Stimulated activated CD4-positive, alpha-beta T cell treated with anti-CD3 and anti-CD28 coated beads, Interleukin-15, amount 100 ng/mL, for 24 hours (primary cell): ENCODE results near the gene BCKDK.
"Not testable (repeated sequence)": the region's sequence is repeated elsewhere in the genome, so short reads cannot be mapped to it uniquely, and the experiment has no call there.

Experiments used
- DNase-seq: peaks from one replicate; pipeline ENCODE4 v3.0.0-alpha.2; 2020

The BCKDK gene

DNA sequence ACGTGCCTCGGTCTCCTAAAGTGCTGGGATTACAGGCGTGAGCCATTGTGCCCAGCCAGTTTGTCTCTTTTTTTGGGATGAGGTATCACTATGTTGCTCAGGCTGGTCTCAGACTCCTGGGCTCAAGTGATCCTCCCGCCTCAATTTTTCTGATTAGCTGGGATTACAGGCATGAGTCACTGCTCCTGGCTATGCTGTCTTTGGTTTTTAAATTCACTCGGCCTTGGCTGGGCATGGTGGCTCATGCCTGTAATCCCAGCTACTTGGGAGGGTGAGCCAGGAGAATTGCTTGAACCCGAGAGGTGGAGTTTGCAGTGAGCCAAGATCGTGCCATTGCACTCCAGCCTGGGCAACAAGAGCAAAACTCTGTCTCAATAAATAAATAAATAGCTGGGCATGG is 36.2 kb downstream of the BCKDK start:
- DNase-seq: not testable (repeated sequence)

GRCh38 chr16:31145398-31145990 is 37.3 kb downstream of the BCKDK start:
- no peak for DNase-seq

DNA sequence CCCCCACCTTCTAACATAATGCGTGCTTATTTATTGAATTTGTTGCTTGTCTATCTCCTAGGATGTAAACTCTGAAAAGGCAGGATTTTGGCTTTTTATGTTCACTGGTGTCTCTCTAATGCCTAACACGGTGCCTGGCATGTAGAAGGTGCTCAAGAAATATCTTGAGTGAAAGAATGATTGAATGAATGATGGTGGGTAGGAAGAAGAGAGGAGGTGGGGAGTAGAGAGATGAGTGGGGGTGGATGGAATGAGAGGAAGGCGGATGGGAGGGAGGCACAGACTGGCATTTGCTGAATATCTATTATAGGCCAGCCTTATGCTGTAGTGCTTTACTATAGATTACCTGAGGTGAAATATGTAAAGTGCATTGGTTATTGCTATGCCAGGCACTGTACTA is 39.4 kb downstream of the BCKDK start:
- DNase-seq: no peak

- DNase-seq: peak; percentile 21
Measured at GRCh38 chr16:31148281-31148728, 40.1 kb downstream of the BCKDK start.

- no peak for DNase-seq
Measured at GRCh38 chr16:31148896-31149295, 40.7 kb downstream of the BCKDK start.

GRCh38 chr16:31149332-31149731 is 41.1 kb downstream of the BCKDK start:
- no peak for DNase-seq

GRCh38 chr16:31149894-31150890 is 42.0 kb downstream of the BCKDK start, which contains the start of gene PRSS36:
Gene PRSS36, minus strand, starts transcription at chr16:31150066. Its CDS starts 31 bp downstream, at chr16:31150035.
- DNase-seq: no peak

DNA sequence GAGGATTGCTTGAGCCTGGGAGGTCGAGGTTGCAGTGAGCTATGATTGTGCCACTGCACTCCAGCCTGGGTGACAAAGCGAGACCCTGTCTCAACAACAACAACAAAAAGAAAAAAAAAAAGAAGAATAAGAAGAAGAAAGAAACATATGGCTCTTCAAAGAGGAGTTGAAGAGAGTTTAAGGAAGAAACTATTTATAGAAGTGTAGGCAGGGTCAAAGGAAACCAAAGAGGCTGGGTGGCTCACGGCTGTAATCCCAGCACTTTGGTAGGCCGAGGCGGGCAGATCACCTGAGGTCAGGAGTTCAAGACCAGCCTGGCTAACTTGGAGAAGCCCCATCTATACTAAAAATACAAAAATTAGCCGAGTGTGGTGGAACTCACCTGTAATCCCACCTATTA is 42.8 kb downstream of the BCKDK start:
- DNase-seq: not testable (repeated sequence)

- no peak for DNase-seq
Measured at GRCh38 chr16:31157136-31157535, 49.0 kb downstream of the BCKDK start.
